ENCODE measurements around the gene SREBF1. TPM values are rescaled to one million over a fixed set of nuclear protein-coding genes. Genes with fewer than 3 reads are reported as not detected.

SREBF1 gene
- total and polyA plus RNA-seq, 10 of the 15 experiments (the other 5 are each of a cell fraction or from before 2014, with no cell fraction given) = 1.4 to 84.6 (median 20.4) TPM

DNA sequence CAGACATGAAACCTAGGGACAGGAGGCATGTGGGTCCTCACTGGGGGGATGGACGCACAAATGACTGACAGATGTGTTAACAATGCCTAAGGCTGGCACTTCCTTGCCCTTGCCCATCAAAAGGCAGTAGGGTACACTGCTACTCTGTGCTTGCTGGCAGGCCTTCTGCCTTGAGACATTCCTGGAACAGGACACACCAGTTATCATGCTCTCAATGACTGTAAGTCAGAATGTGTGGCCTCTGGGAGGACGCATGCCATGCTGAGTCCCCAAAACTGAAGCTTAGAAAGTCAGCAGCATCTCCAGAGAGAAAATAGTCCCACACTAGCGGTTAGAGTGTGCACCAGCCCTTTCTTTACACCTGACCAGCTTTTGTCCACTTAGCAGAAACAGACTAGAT, 16.1 kb upstream of the SREBF1 start (continued):
- TF ChIP-seq PML (IDR thresholded peaks at IDR 0.05; ENCODE audit: low read length) (no peak), KLF5 (IDR thresholded peaks at IDR 0.05; ENCODE audit: partially characterized antibody) (no peak), WRNIP1 (IDR thresholded peaks at IDR 0.05; ENCODE audit: borderline replicate concordance, low read depth, low read length) (no peak)

GRCh38 chr17:17851103-17852002, 14.6 kb upstream of the SREBF1 start:
- Histone ChIP-seq H3K9ac (ENCODE audit: control insufficient read depth, insufficient read depth, low read length) (no peak overlapping the region), H3K79me2 (ENCODE audit: control insufficient read depth, insufficient read depth, low read length) (no peaks in the 10 kb centered on the region), H3K27me3 (replicated peaks in 1 of 2; ENCODE audit: control insufficient read depth in 2 of 2, insufficient read depth in 2 of 2, low read length in 1 of 2) (no peaks in the 10 kb centered on the region), H2AFZ (ENCODE audit: control insufficient read depth, low read depth, low read length) (no peak overlapping the region), H3K4me1 (ENCODE audit: control insufficient read depth, insufficient read depth, low read length) (peaks cover 27% of the 10 kb centered on the region), H3K36me3 (ENCODE audit: control insufficient read depth in 2 of 2, insufficient read depth in 2 of 2, low read length in 1 of 2) (no peaks in the 10 kb centered on the region), H3K27ac (ENCODE audit: control insufficient read depth, insufficient read depth) (no peak overlapping the region), H3K4me2 (ENCODE audit: control insufficient read depth, insufficient read depth) (no peak overlapping the region), H3K4me3 (no peak overlapping the region), H4K20me1 (ENCODE audit: control insufficient read depth, insufficient read depth) (no peaks in the 10 kb centered on the region), H3K9me3 (replicated peaks; ENCODE audit: control insufficient read depth, insufficient read depth, low read length) (no peaks in the 10 kb centered on the region)
- FAIRE-seq (no peak), ATAC-seq (no peak), DNase-seq (ENCODE audit: low read depth, low spot score) (no peak)
- 89% methylated on average over 21 of the region's 21 CpGs for WGBS (ENCODE audit: insufficient coverage, insufficient replicate concordance, low lambda C conversion rate, missing lambda C conversion rate)
- BruUV-seq (replicated peaks) = no TSS peak
- POLR2A ChIA-PET = interaction anchor here (0.7 to 4.0 kb wide), 3 partner anchors 14 to 172 kb away, joined by 3 to 37 read pairs (median 9); partner anchors contain the start of gene SREBF1
- intact Hi-C loops (cut with micrococcal nuclease; ENCODE audit: unreplicated experiment) (no loop called here), in situ Hi-C loops (cut with MboI) (no loop called here)
- CTCF ChIA-PET = interaction anchor here (1.1 to 3.6 kb wide), 3 partner anchors 15 to 67 kb away, joined by 3 to 11 read pairs (median 9); partner anchors contain the start of gene SREBF1
- SMC1A ChIA-PET (ENCODE audit: uncharacterized antibody, unreplicated experiment) = interaction anchor here (1.0 kb wide), 2 partner anchors 9 to 12 kb away, joined by 3 read pairs; no protein-coding TSS in a partner anchor
- TF ChIP-seq MTA2 (IDR thresholded peaks at IDR 0.05; ENCODE audit: low read depth) (no peak), POLR2AphosphoS5 (IDR thresholded peaks at IDR 0.05; ENCODE audit: low read length) (no peak)
- RAD21 ChIA-PET (ENCODE audit: unreplicated experiment) = interaction anchor here (0.7 to 1.4 kb wide), 5 partner anchors 10 to 88 kb away, joined by 3 to 7 read pairs (median 3); no protein-coding TSS in a partner anchor

All from GM12878 (cell line).